IPS-18c (cell line): ENCODE measurements around the gene SLC6A3.
"Not testable (repeated sequence)": the region's sequence is repeated elsewhere in the genome, so short reads cannot be mapped to it uniquely, and the experiment has no call there.

Experiments
- H3K4me3 ChIP-seq: 2 replicates; pipeline ENCODE4 v1.7.0; 2013; ENCODE audit warnings: low read depth, mild to moderate bottlenecking, low read length, moderate library complexity; ENCODE audit not compliant: insufficient read depth
- H3K9me3 ChIP-seq: one replicate; pipeline ENCODE4 v1.6.1; 2013; ENCODE audit warnings: mild to moderate bottlenecking, low read length, moderate library complexity; ENCODE audit not compliant: control insufficient read depth, insufficient read depth

The SLC6A3 gene

GRCh38 chr5:1378866-1379659 lies 66.2 kb downstream of the SLC6A3 start:
- H3K4me3 ChIP-seq, result no peak overlapping the region
- H3K9me3 ChIP-seq, result no peaks in the 10 kb centered on the region

GRCh38 chr5:1378096-1378495 lies 67.1 kb downstream of the SLC6A3 start:
- Histone ChIP-seq H3K9me3 (no peaks in the 10 kb centered on the region), H3K4me3 (no peak overlapping the region)

- no peak overlapping the region for H3K4me3 ChIP-seq
- no peaks in the 10 kb centered on the region for H3K9me3 ChIP-seq
Measured at GRCh38 chr5:1376981-1377380, 68.3 kb downstream of the SLC6A3 start.

- Histone ChIP-seq H3K9me3 (no peaks in the 10 kb centered on the region), H3K4me3 (no peak overlapping the region)
Measured at GRCh38 chr5:1375871-1376810, 69.1 kb downstream of the SLC6A3 start.

GRCh38 chr5:1374679-1375055 lies 70.6 kb downstream of the SLC6A3 start:
- H3K9me3 ChIP-seq, result no peaks in the 10 kb centered on the region

GRCh38 chr5:1374030-1374678 lies 71.1 kb downstream of the SLC6A3 start:
- no peaks in the 10 kb centered on the region for H3K9me3 ChIP-seq
- H3K4me3 ChIP-seq, result no peak overlapping the region

More at GRCh38 chr5:1374679-1375055, 70.6 kb downstream of the SLC6A3 start:
- H3K4me3 ChIP-seq, result no peak overlapping the region

GRCh38 chr5:1371972-1372342 lies 73.3 kb downstream of the SLC6A3 start:
- not testable (repeated sequence) for H3K4me3 ChIP-seq, H3K9me3 ChIP-seq

- H3K4me3 ChIP-seq, result no peak overlapping the region
- no peaks in the 10 kb centered on the region for H3K9me3 ChIP-seq
Measured at GRCh38 chr5:1371218-1371971, 73.8 kb downstream of the SLC6A3 start.

- no peak overlapping the region for H3K4me3 ChIP-seq
- H3K9me3 ChIP-seq, result no peaks in the 10 kb centered on the region
Measured at GRCh38 chr5:1370006-1370405, 75.2 kb downstream of the SLC6A3 start.

- Histone ChIP-seq H3K9me3 (no peaks in the 10 kb centered on the region), H3K4me3 (no peak overlapping the region)
Measured at GRCh38 chr5:1368756-1369155, 76.5 kb downstream of the SLC6A3 start.

- Histone ChIP-seq H3K4me3 (no peak overlapping the region), H3K9me3 (no peaks in the 10 kb centered on the region)
Measured at GRCh38 chr5:1368236-1368635, 77.0 kb downstream of the SLC6A3 start.

- H3K4me3 ChIP-seq, result no peak overlapping the region
- no peaks in the 10 kb centered on the region for H3K9me3 ChIP-seq
Measured at GRCh38 chr5:1367149-1367548, 78.1 kb downstream of the SLC6A3 start.

- Histone ChIP-seq H3K9me3 (no peaks in the 10 kb centered on the region), H3K4me3 (no peak overlapping the region)
Measured at GRCh38 chr5:1366514-1366913, 78.7 kb downstream of the SLC6A3 start.

GRCh38 chr5:1364211-1364610 lies 81.0 kb downstream of the SLC6A3 start:
- no peaks in the 10 kb centered on the region for H3K9me3 ChIP-seq

GRCh38 chr5:1363581-1363980 lies 81.7 kb downstream of the SLC6A3 start:
- H3K9me3 ChIP-seq, result no peaks in the 10 kb centered on the region
- no peak overlapping the region for H3K4me3 ChIP-seq

More at GRCh38 chr5:1364211-1364610, 81.0 kb downstream of the SLC6A3 start:
- no peak overlapping the region for H3K4me3 ChIP-seq

GRCh38 chr5:1363160-1363559 lies 82.1 kb downstream of the SLC6A3 start:
- H3K9me3 ChIP-seq, result no peaks in the 10 kb centered on the region
- no peak overlapping the region for H3K4me3 ChIP-seq
